Epithelial cell of proximal tubule (primary cell): ENCODE results near the gene SPCS2. TPM values are rescaled to one million over a fixed set of nuclear protein-coding genes. Genes with fewer than 3 reads are reported as not detected.

Experiments
- DNase-seq: peaks from one replicate; pipeline ENCODE4 v3.0.0-alpha.2; 2011; ENCODE audit warnings: low read depth
- H3K4me3 ChIP-seq: 2 replicates; pipeline ENCODE4 v1.5.1; 2011; ENCODE audit warnings: low read depth, mild to moderate bottlenecking, low read length
- total RNA-seq: library from RNA; depleted of rRNA; stranded (reverse); fragments of >200 nt; gene quantifications from 2 replicates; pipeline ENCODE4 v1.2.3, GENCODE V29; 2015
- TF ChIP-seq, protein P1 (sequence below): conservative IDR thresholded peaks from 2 replicates; pipeline ENCODE4 v1.5.1; 2012; ENCODE audit warnings: low read depth, mild to moderate bottlenecking, low read length

Gene SPCS2
- total RNA-seq, 1 donor from 2014 or later, result 42.8 TPM

GRCh38 chr11:74926304-74927030 is 22.6 kb upstream of the SPCS2 start:
- no peak overlapping the region for H3K4me3 ChIP-seq
- TF ChIP-seq, protein P1, sequence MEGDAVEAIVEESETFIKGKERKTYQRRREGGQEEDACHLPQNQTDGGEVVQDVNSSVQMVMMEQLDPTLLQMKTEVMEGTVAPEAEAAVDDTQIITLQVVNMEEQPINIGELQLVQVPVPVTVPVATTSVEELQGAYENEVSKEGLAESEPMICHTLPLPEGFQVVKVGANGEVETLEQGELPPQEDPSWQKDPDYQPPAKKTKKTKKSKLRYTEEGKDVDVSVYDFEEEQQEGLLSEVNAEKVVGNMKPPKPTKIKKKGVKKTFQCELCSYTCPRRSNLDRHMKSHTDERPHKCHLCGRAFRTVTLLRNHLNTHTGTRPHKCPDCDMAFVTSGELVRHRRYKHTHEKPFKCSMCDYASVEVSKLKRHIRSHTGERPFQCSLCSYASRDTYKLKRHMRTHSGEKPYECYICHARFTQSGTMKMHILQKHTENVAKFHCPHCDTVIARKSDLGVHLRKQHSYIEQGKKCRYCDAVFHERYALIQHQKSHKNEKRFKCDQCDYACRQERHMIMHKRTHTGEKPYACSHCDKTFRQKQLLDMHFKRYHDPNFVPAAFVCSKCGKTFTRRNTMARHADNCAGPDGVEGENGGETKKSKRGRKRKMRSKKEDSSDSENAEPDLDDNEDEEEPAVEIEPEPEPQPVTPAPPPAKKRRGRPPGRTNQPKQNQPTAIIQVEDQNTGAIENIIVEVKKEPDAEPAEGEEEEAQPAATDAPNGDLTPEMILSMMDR, result no peak
- DNase-seq, result no peak

DNA sequence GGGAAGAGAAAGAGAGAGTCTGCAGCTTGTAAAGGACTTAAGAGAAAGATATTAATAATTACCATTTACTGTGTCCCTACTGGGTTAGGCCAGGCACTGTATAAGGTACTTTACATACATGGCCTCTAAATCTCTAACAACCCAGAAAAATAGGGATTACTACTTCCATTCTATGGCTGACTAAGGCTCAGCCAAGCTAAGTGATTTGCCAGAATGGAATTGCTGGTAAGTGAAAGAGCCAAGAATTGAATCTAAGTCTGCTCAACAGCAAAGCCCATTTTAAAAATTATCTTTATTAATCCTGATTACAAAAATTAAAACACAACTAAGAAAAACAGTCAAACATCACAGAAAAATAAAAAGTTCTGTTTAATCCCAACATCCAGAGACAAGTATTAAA is 21.6 kb upstream of the SPCS2 start:
- TF ChIP-seq, protein P1, result no peak
- H3K4me3 ChIP-seq, result no peak overlapping the region
- DNase-seq, result no peak

DNA sequence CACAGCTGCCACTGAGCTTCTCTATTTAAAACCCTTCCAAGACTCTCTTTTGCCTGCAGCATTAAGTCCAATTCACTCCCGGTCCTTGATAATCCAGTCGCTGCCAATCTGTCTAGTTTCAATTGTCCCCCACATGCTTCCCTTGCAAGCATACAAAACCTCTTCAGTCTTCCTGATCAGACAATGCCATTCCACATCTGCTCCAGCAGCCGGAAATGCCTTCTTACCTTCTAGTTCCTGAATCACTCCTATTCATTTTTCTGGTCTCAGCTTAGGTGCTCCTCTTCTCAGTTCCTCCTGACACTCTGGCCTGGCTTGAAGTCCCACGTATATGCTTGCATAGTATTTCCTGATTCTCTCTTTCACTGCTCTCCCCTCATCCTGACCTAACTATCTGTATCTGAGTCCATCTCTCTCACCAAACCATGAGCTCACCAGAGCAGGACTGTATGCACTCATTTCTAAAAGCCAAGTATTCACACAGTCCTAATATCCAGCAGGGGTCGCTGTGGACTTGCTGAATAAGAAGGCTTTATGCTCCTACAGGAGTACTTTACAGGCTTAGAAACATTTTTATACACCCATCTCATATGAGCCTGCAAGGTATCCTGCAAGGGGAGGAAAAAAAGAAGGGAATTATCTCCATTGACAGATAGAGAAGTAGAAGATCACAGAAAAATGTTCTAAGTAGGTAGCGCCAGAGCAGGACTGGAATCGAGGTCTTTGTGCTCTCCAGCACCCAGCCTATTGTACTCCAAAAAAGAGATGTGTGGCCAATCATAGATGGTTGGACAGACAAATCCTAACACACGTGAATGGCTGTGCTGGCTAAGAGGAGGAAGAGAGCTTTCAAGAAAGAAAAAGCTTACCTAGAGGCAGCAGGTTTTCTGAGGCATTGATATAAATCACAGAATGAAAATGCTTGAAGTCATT is 19.4 kb upstream of the SPCS2 start:
- H3K4me3 ChIP-seq, result no peak overlapping the region
- DNase-seq, result peak; percentile 70
- TF ChIP-seq, protein P1, result peak; percentile 92

DNA sequence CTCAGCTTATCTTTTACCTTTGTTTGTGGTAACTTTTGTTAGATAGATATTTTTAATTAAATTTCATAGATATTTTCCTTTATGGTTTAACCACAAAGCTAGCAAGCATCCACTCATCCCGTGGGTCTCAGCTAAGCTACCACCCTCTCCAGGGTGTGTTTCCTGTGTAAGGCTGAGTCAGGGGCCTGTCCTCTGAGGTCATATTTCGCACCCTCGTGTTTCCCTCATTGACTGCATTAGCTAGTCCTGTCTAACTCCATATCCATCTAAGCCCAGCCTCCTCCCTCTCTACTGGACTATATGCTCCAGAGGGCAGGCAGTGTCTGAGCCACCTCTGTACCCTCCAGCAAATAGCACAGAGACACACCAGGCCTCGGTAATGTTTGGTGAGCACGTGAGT is 16.9 kb upstream of the SPCS2 start:
- TF ChIP-seq, protein P1, result no peak
- H3K4me3 ChIP-seq, result no peak overlapping the region
- no peak for DNase-seq

DNA sequence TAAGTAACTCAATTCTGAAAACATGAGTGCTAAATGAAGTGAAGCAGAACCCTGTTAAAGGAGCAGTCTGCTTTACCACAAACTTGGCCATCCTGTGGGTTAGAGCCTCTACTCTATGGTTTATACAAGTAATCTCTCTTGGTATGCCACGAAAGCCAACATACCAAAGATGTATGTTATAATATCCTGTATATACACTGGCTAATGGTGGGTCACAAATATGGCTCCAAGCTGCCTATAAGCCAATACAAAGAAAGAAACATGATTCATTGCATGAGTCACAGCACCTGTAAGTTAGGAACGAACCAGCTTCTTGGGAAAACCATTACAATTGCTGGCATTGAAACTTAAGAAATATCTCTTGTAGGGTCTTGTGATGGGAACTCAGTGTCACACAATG is 16.3 kb upstream of the SPCS2 start:
- no peak overlapping the region for H3K4me3 ChIP-seq
- TF ChIP-seq, protein P1, result no peak
- DNase-seq, result no peak

DNA sequence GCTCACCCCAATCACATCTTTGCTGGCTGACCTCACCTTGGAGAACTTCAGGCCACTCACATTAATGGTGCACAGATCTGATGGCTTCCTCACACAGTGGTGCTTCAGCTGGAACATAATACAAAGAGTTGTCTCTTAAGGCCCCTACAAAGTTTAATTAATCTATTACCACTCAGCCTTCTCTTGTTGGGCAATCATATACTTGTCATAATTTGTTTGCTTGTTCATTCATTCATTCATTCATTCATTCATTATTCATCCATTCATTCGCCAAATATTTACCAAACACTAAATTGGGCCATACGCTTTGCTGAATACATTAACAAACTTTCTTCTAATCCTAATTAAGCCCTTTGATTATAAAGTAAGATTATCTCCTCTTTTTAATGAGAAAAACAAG is 15.3 kb upstream of the SPCS2 start:
- TF ChIP-seq, protein P1, result no peak

GRCh38 chr11:74935285-74935684 is 13.8 kb upstream of the SPCS2 start:
- TF ChIP-seq, protein P1, result no peak
- no peak overlapping the region for H3K4me3 ChIP-seq
- no peak for DNase-seq

More for the DNA sequence above, 15.3 kb upstream of the SPCS2 start:
- no peak overlapping the region for H3K4me3 ChIP-seq
- no peak for DNase-seq
